ENCODE results near the gene COG1. TPM values are rescaled to one million over a fixed set of nuclear protein-coding genes. Genes with fewer than 3 reads are reported as not detected.

Gene COG1
- total RNA-seq, 2 experiments from 2014 or later: 51.8 to 53.7 TPM

Other genes with a start within 250 kb of the COG1 start
- 10 to 100 TPM; 18.2 to 18.8 TPM for gene SLC39A11, start 100.4 kb upstream of the COG1 start, total RNA-seq
- not detected for gene SSTR2, start 28.0 kb upstream of the COG1 start, total RNA-seq
- not detected for gene CPSF4L, start 68.8 kb downstream of the COG1 start, total RNA-seq
- 1 to 10 TPM; 1.5 to 2.7 TPM for gene CDC42EP4, start 118.9 kb downstream of the COG1 start, total RNA-seq

Measured in activated naive CD8-positive, alpha-beta T cell treated with anti-CD3 and anti-CD28 coated beads, Interleukin-2, amount 10 ng/mL, durations not matched to agents 7 days and 5 days (primary cell).